22Rv1 (cell line): ENCODE results near the gene CYTH1.

Experiments used
- ZFX ChIP-seq: fragments of 450-650 bp; IDR thresholded peaks from 2 replicates; pipeline ENCODE4 v1.6.1; 2017; ENCODE audit warnings: antibody characterized with exemption, borderline replicate concordance
- TF ChIP-seq, protein P1 (sequence below): fragments of 450-650 bp; IDR thresholded peaks from 2 replicates; pipeline ENCODE4 v1.5.1; 2017; ENCODE audit warnings: mild to moderate bottlenecking

DNA sequence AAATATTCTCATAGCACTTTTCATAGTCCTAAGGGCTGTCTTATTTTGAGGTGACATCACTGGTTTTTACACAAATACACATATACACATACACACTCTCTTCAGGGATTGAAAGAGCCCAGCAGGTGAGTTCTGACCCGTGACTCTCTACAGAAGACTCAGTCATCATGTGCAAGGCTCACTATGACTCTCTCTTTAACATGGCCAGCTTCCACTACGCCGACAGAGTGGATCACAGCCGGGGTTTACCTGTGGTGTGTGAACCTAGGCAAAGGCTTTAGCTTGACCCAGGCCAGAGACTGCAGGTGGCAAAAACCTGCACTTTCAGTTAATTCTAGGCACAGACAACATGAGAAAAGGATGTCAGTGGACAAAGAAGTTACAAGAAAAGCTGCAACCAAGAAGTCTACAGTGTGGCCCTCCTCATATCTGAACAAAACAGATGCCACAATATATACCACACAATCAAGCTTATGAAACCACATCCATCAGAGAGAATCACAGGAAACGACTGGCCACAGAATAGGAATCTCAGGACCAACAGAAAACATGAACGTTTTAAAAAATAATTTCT lies 56.5 kb downstream of the CYTH1 start:
- TF ChIP-seq, protein P1, sequence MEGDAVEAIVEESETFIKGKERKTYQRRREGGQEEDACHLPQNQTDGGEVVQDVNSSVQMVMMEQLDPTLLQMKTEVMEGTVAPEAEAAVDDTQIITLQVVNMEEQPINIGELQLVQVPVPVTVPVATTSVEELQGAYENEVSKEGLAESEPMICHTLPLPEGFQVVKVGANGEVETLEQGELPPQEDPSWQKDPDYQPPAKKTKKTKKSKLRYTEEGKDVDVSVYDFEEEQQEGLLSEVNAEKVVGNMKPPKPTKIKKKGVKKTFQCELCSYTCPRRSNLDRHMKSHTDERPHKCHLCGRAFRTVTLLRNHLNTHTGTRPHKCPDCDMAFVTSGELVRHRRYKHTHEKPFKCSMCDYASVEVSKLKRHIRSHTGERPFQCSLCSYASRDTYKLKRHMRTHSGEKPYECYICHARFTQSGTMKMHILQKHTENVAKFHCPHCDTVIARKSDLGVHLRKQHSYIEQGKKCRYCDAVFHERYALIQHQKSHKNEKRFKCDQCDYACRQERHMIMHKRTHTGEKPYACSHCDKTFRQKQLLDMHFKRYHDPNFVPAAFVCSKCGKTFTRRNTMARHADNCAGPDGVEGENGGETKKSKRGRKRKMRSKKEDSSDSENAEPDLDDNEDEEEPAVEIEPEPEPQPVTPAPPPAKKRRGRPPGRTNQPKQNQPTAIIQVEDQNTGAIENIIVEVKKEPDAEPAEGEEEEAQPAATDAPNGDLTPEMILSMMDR: no peak
- no peak for TF ChIP-seq ZFX
